Cerebellar nuclear complex (tissue), 1 donor: ENCODE measurements around the gene NAA20.

ENCODE experiments used
- DNase-seq, 2 experiments: peaks; one replicate each; lab custom pipeline; 2025; lab: John Stamatoyannopoulos, UW

The NAA20 gene, protein sequence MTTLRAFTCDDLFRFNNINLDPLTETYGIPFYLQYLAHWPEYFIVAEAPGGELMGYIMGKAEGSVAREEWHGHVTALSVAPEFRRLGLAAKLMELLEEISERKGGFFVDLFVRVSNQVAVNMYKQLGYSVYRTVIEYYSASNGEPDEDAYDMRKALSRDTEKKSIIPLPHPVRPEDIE

GRCh38 chr20:20017001-20017843 is at the start of gene NAA20:
Gene NAA20 (plus strand): TSS chr20:20017362. CDS start chr20:20017397, 35 bp downstream.
- DNase-seq, result peak; percentile 73 to 84

DNA sequence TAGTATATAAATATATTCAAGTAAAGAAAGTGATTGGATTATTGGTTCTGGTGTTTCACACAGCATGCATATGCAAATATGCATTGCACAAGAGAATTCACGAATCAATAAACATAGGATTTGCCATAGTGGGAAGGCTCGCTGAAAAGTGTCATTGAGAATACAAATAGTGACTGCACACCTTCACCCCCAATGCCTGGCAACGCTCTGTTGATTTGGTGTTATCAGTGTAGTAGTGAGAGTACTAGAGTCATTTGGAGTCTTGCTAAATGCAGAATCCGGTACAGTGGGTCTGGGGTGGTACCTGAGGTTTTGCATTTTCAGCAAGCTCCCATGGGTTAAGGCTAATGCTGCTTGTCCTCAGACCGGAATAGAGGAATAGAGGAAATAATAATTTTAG is 49.7 kb upstream of the NAA20 start:
- no peak for DNase-seq

GRCh38 chr20:19968028-19968427 is 49.1 kb upstream of the NAA20 start:
- DNase-seq, result no peak

- DNase-seq, result no peak
These were observed 48.6 kb upstream of the NAA20 start for GRCh38 chr20:19968466-19969073.

DNA sequence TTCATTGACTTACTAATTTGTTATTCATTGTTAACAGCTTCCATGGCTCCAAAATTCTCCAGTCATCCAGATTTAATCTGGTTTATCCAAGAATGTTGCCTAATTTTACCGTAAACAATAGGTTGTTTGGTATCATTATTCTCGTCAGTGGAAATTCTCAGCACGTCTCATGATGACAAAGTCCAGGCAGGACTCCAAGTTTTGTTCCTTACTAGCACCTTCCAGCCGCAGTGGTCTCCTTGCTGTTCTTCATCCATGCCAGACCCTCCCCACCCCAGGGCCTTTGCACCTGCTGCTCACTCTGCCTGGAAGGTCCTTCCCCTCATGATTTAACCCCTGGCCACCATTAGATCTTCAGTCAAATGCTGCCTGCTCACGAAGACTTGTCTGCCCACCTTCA is 48.1 kb upstream of the NAA20 start:
- DNase-seq, result no peak

DNA sequence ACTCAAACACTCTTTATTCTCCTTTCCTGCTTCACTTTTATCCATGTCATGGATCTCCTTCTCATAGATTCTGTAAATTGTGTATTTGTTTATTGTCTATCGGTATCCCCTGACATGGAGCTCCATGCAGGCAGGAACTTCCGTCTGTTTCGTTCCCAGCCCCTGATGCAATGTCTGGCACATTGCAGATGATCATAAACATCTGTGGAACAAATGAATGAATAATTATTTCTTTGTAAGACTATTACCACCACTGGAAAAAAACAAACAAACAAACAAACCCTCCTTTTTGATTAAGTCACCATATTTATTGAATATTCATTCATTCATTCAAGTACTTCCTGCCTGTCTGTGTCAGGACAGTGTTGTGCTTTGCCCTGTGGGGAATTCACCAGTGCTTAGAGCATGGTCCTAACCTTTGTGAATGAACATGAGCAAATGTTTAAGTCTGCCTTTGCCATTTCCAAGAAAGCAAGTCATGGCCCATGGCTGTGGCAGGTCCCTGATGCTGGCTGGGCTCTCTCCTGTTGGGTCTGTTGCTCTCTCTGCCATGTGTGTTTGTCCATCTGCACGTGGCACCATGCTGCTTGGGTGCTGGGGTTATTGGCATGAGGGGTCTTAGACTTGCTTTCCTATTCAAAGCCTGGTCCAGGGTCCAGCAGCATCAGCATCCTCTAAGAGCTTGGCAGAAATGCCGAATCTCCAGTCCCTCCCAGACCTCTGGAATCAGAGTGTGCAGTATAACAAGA is 47.5 kb upstream of the NAA20 start:
- no peak for DNase-seq

- no peak for DNase-seq
These were observed 46.9 kb upstream of the NAA20 start for GRCh38 chr20:19970256-19970765.

DNA sequence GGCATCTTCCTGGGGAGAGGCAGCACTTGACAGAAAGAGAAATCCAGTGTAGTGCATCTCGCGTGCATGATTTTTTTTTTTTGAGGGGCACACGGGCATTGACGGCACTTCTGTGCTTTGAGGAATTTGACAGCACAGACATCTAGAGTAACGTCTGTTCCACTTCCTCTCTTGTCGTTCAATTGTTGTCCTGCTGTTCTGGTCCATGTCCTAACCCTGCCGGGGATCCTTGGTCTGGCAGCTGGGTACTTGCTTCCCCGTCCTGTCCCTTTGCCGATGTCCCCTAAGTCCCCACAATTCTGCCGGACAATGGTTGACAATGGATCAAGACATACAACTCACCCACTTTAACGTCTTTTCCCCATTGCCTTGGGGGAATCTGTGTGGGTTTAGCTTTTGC is 46.0 kb upstream of the NAA20 start:
- DNase-seq, result no peak

DNA sequence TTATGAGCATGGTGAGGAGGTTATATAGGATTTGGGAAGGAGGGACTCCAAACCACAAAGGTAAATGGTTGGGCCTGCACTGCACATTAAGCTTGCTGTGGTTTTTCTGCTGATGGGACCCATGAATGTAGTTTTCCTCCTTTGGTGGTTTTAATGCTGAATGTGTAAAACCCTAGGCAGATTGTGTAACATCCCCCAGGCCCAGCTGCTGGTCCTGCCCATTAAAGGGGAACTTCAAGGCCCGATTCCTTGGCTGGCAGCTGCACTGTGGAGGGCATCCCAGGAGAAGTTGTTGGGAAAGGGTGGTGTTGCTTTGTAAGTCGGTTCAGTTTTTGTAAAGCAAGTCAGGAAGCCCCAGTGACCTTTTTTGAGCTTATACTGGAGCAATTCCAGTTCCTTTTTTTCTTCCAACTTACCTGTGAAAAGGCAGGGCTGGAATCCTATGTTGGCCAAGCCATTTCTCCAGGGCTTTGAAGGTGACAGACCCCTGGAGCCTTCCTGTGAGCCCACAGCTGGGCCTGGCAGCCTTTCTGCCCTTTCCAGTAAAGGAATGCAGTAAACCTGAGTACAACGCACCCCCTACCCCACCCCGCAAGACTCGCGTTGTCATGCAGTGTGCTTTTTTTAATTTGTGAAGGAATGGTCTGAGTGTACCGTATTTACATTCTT is 43.1 kb upstream of the NAA20 start:
- DNase-seq, result no peak

GRCh38 chr20:19974630-19975435 is 42.3 kb upstream of the NAA20 start:
- DNase-seq, result peak in 1 of 2 experiments; percentile 26

DNA sequence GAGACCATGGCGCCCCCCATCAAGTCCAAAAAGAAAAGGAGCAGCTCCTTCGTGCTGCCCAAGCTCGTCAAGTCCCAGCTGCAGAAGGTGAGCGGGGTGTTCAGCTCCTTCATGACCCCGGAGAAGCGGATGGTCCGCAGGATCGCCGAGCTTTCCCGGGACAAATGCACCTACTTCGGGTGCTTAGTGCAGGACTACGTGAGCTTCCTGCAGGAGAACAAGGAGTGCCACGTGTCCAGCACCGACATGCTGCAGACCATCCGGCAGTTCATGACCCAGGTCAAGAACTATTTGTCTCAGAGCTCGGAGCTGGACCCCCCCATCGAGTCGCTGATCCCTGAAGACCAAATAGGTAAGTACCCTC is 41.7 kb upstream of the NAA20 start:
- no peak for DNase-seq

DNA sequence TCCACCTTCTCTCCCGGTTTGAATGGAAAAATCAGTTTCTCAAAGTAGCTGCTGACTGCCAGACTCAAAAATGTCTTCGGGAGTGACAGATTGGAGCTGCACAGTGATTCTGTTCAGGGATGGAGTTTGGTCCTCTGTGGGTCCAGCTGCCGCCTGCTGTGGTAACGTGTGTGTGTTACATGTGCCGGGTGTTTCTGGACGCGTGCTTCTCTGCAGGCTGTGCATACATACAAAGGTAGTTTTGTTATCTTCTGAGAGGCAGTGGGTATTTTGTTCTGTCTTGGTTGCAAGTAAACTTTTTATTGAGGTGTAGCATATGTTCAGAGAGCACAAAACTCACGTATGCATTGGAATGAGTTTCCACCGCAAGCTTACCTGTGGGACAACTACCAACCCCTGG is 41.3 kb upstream of the NAA20 start:
- no peak for DNase-seq

DNA sequence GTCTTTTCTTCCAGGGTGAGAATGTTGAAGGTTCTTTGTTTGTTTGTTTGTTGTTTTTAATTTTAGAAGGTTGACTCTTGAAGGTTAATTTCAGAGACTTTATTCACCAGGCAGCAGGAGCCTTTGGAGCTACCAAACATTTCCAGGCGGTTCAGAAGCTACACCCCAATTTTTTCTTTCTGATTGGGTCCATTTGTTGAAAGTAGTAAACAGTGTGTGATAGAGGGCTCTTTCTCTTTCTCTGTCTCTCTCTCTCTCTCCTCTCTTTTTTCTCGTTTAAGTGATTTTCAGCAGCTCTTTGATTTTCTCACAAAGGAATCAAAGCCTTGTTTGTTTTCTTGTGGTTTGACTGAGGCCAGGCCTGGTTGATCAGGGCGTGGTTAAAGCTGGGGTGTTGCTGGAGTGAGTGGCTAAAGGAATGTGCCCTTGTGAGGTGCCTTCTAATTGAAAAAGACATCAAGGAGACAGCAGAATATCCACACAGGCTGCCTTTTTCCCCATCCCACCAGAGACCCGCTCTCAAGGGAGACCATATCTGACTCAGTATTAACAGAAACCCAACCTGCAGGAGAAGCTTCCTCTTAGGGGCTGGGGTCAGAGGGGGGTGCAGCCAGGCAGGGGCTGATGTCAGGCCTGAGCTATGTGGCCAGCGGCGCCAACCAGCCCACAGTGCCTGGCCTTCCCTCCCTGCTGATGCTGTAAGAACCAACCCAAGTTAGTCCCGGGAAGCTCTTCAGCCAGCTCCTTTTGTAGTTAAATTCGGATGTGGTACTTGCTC is 40.4 kb upstream of the NAA20 start:
- no peak for DNase-seq

- DNase-seq, result no peak
These were observed 39.8 kb upstream of the NAA20 start for GRCh38 chr20:19977373-19977770.

- no peak for DNase-seq
These were observed 38.5 kb upstream of the NAA20 start for GRCh38 chr20:19978511-19979210.

- DNase-seq, result no peak
These were observed 36.1 kb upstream of the NAA20 start for GRCh38 chr20:19981031-19981451.

DNA sequence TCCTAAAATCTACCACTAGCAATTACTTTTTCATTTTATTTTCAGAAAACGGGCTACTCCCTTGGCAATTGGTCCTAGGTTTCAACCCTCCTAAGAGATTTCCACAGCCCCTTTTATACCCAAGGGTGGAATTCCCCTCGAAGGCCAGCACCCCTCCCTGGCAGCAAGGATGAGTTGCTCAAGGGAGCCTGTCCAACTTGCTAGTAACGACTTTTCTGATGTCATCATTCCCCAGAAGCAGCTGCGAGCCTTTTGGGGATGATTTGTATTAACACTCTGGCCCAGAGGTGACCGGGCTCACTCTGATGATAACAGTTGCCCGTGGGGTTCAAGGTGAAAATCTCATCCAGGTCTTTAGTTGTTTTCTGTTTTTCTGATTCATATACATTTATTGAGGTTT is 30.7 kb upstream of the NAA20 start:
- DNase-seq, result no peak

- DNase-seq, result no peak
These were observed 30.1 kb upstream of the NAA20 start for GRCh38 chr20:19987046-19987445.

- DNase-seq, result no peak
These were observed 26.3 kb upstream of the NAA20 start for GRCh38 chr20:19990850-19991249.
